ENCODE results near the gene ACOT11. TPM values are rescaled to one million over a fixed set of nuclear protein-coding genes. Genes with fewer than 3 reads are reported as not detected.

The ACOT11 gene
- total and polyA plus RNA-seq, 10 of the 15 experiments (the other 5 are each of a cell fraction or from before 2014, with no cell fraction given) = 0.04 to 0.85 (median 0.39) TPM; not detected in 1

GRCh38 chr1:54546651-54547401 is 1.2 kb upstream of the ACOT11 start (continued):
- TF ChIP-seq PKNOX1 (IDR thresholded peaks at IDR 0.05) = no peak
- no peak for TF ChIP-seq RB1 (IDR thresholded peaks at IDR 0.05; ENCODE audit: borderline replicate concordance)

- ChIA-PET SMC1A (ENCODE audit: uncharacterized antibody, unreplicated experiment) (no interaction called here), CTCF (no interaction called here), POLR2A (no interaction called here), RAD21 (ENCODE audit: unreplicated experiment) (interaction anchor here (0.6 kb wide), 1 partner anchor 69 kb away, joined by 3 read pairs; no protein-coding TSS in a partner anchor)
- in situ Hi-C loops (cut with MboI) (no loop called here), intact Hi-C loops (cut with micrococcal nuclease; ENCODE audit: unreplicated experiment) (no loop called here)
- Histone ChIP-seq H3K9ac (ENCODE audit: control insufficient read depth, insufficient read depth, low read length) (no peak overlapping the region), H3K9me3 (replicated peaks; ENCODE audit: control insufficient read depth, insufficient read depth, low read length) (no peaks in the 10 kb centered on the region), H3K79me2 (ENCODE audit: control insufficient read depth, insufficient read depth, low read length) (no peaks in the 10 kb centered on the region), H2AFZ (ENCODE audit: control insufficient read depth, low read depth, low read length) (no peak overlapping the region), H3K4me2 (ENCODE audit: control insufficient read depth, insufficient read depth) (no peak overlapping the region), H3K4me1 (ENCODE audit: control insufficient read depth, insufficient read depth, low read length) (no peaks in the 10 kb centered on the region), H4K20me1 (ENCODE audit: control insufficient read depth, insufficient read depth) (no peaks in the 10 kb centered on the region), H3K27ac (ENCODE audit: control insufficient read depth, insufficient read depth) (no peak overlapping the region), H3K27me3 (replicated peaks in 1 of 2; ENCODE audit: control insufficient read depth in 2 of 2, insufficient read depth in 2 of 2, low read length in 1 of 2) (peaks cover 0 to 2% of the 10 kb centered on the region in 2 experiments; a peak in 1 of 4 replicates), H3K4me3 (no peak overlapping the region), H3K36me3 (ENCODE audit: control insufficient read depth in 2 of 2, insufficient read depth in 2 of 2, low read length in 1 of 2) (no peaks in the 10 kb centered on the region)
- BruUV-seq (replicated peaks) = no TSS peak
- WGBS (ENCODE audit: insufficient coverage, insufficient replicate concordance, low lambda C conversion rate, missing lambda C conversion rate) = 36% methylated on average over 13 of the region's 13 CpGs
- DNase-seq (ENCODE audit: low read depth, low spot score) (no peak), FAIRE-seq (no peak), ATAC-seq (no peak)
- TF ChIP-seq CTCF (IDR thresholded peaks at IDR 0.05 in 2 of 3, conservative IDR thresholded peaks at IDR 0.05 in 1 of 3; ENCODE audit: control insufficient read depth in 2 of 3, extremely low read depth in 1 of 3, insufficient read depth in 1 of 3, low read depth in 3 of 3, low read length in 3 of 3) = no peak
- no peak for TF ChIP-seq ATF2 (IDR thresholded peaks at IDR 0.05; ENCODE audit: low read length)
- no peak for TF ChIP-seq SUPT20H (IDR thresholded peaks at IDR 0.05; ENCODE audit: borderline replicate concordance, control insufficient read depth, low read depth, low read length)
- no peak for TF ChIP-seq SKIL (IDR thresholded peaks at IDR 0.05; ENCODE audit: low read depth, poor library complexity, severe bottlenecking)
- no peak for TF ChIP-seq POLR2AphosphoS5 (IDR thresholded peaks at IDR 0.05; ENCODE audit: low read length)
- TF ChIP-seq RUNX3 (IDR thresholded peaks at IDR 0.05; ENCODE audit: low read length) = no peak
- no peak for TF ChIP-seq CEBPB (IDR thresholded peaks at IDR 0.05; ENCODE audit: borderline replicate concordance in 1 of 2, low read depth in 2 of 2, low read length in 2 of 2)
- no peak for TF ChIP-seq NFYB (IDR thresholded peaks at IDR 0.05; ENCODE audit: insufficient read depth, low read depth, low read length)
- TF ChIP-seq MXI1 (IDR thresholded peaks at IDR 0.05; ENCODE audit: low read depth, low read length) = no peak
These were observed 489 bp downstream of the ACOT11 start for GRCh38 chr1:54548389-54549044.
